GM19468 (cell line): ENCODE measurements around the gene RAMACL.
A peak's percentile ranks its signal among the peaks of the same experiment; 100 is the strongest.
"Not testable (repeated sequence)": the region's sequence is repeated elsewhere in the genome, so short reads cannot be mapped to it uniquely, and the experiment has no call there.

ENCODE experiments used
- ATAC-seq: cut with Tn5 transposase; IDR thresholded peaks from one replicate; pipeline ENCODE4 v1.9.1; 2021; ENCODE audit warnings: mild to moderate bottlenecking, moderate library complexity, moderate number of reproducible peaks; ENCODE audit not compliant: unreplicated experiment; ENCODE audit errors: extremely low read depth

The RAMACL gene

GRCh38 chr6:166540631-166541331, 45.7 kb downstream of the RAMACL start:
- peak; percentile 91 for ATAC-seq

- no peak for ATAC-seq
These were observed 46.9 kb downstream of the RAMACL start for GRCh38 chr6:166539543-166539942.

GRCh38 chr6:166539011-166539385, 47.5 kb downstream of the RAMACL start:
- ATAC-seq, result not testable (repeated sequence)

- no peak for ATAC-seq
These were observed 48.0 kb downstream of the RAMACL start for GRCh38 chr6:166538297-166539010.

GRCh38 chr6:166534658-166535406, 51.6 kb downstream of the RAMACL start:
- ATAC-seq, result no peak

- ATAC-seq, result no peak
These were observed 53.2 kb downstream of the RAMACL start for GRCh38 chr6:166533205-166533824.
